WTC11 (cell line): ENCODE results near the gene MYOC.

Source experiments
- ATF3 ChIP-seq: sonication (generic); formaldehyde crosslinking; conservative IDR thresholded peaks from 2 replicates; pipeline ENCODE4 v1.8.1; 2022; ENCODE audit warnings: mild to moderate bottlenecking, missing genetic modification reagents
- CBFB ChIP-seq: sonication (generic); formaldehyde crosslinking; IDR thresholded peaks from 2 replicates; pipeline ENCODE4 v1.8.1; 2022; ENCODE audit warnings: mild to moderate bottlenecking, low read depth, missing genetic modification reagents
- CREB1 ChIP-seq: sonication (generic); formaldehyde crosslinking; IDR thresholded peaks from 2 replicates; pipeline ENCODE4 v1.8.0; 2023; ENCODE audit warnings: mild to moderate bottlenecking, missing genetic modification reagents
- CREM ChIP-seq: sonication (generic); formaldehyde crosslinking; IDR thresholded peaks from 2 replicates; pipeline ENCODE4 v1.8.1; 2022; ENCODE audit warnings: mild to moderate bottlenecking, missing genetic modification reagents, moderate library complexity
- CTCF ChIP-seq: fragments of 200-600 bp; IDR thresholded peaks from 2 replicates; pipeline ENCODE4 v1.8.0; 2022; ENCODE audit warnings: antibody characterized with exemption
- GABPB1 ChIP-seq: sonication (generic); formaldehyde crosslinking; IDR thresholded peaks from 2 replicates; pipeline ENCODE4 v1.8.1; 2023; ENCODE audit warnings: mild to moderate bottlenecking, missing genetic modification reagents
- NR3C1 ChIP-seq: sonication (generic); formaldehyde crosslinking; conservative IDR thresholded peaks from 2 replicates; pipeline ENCODE4 v1.8.1; 2023; ENCODE audit warnings: low read depth, mild to moderate bottlenecking, missing genetic modification reagents
- RELA ChIP-seq: sonication (generic); formaldehyde crosslinking; IDR thresholded peaks from 2 replicates; pipeline ENCODE4 v1.8.1; 2022; ENCODE audit warnings: missing genetic modification reagents, mild to moderate bottlenecking, borderline replicate concordance
- TCF7 ChIP-seq: sonication (generic); formaldehyde crosslinking; IDR thresholded peaks from 2 replicates; pipeline ENCODE4 v1.8.0; 2022; ENCODE audit warnings: mild to moderate bottlenecking, low read depth, missing genetic modification reagents, moderate library complexity
- TEAD4 ChIP-seq: sonication (generic); formaldehyde crosslinking; IDR thresholded peaks from 2 replicates; pipeline ENCODE4 v1.8.0; 2022; ENCODE audit warnings: mild to moderate bottlenecking, missing genetic modification reagents
- USF2 ChIP-seq: sonication (generic); formaldehyde crosslinking; IDR thresholded peaks from 2 replicates; pipeline ENCODE4 v1.8.1; 2023; ENCODE audit warnings: mild to moderate bottlenecking, missing genetic modification reagents, moderate library complexity
- ZNF121 ChIP-seq: sonication (generic); formaldehyde crosslinking; IDR thresholded peaks from 2 replicates; pipeline ENCODE4 v1.8.0; 2023; ENCODE audit warnings: missing genetic modification reagents
- ZNF138 ChIP-seq: sonication (generic); formaldehyde crosslinking; conservative IDR thresholded peaks from 2 replicates; pipeline ENCODE4 v1.8.1; 2022; ENCODE audit warnings: mild to moderate bottlenecking, moderate library complexity, missing genetic modification reagents

GRCh38 chr1:171585715-171586114 lies 66.8 kb downstream of the MYOC start:
- TF ChIP-seq CTCF (no peak), ZNF121 (no peak), ATF3 (CRISPR knock-in tag) (no peak), CREM (no peak), GABPB1 (no peak), USF2 (CRISPR knock-in tag) (no peak), TEAD4 (CRISPR knock-in tag) (no peak), ZNF138 (CRISPR knock-in tag) (no peak), TCF7 (no peak), CREB1 (CRISPR knock-in tag) (no peak), RELA (no peak), CBFB (CRISPR knock-in tag) (no peak), NR3C1 (no peak)
